Prostate gland (tissue), 2 donors: ENCODE data around the gene DEPDC4.

Experiments used
- CTCF ChIP-seq, 4 experiments: fragments of 200-600 bp in 2 of 4; fragments of 450-650 bp in 2 of 4; sonication (generic) in 2 of 4; IDR thresholded peaks; 1 replicate in 3 of 4; 2 replicates in 1 of 4; pipeline ENCODE4 v1.5.1; 2016 to 2019; ENCODE audit warnings: antibody characterized with exemption in 4 of 4, mild to moderate bottlenecking in 2 of 4, moderate library complexity in 2 of 4
- POLR2A ChIP-seq: fragments of 450-650 bp; IDR thresholded peaks from one replicate; pipeline ENCODE4 v1.6.1; 2016; ENCODE audit warnings: antibody characterized with exemption, mild to moderate bottlenecking
- POLR2AphosphoS5 ChIP-seq: sonication (generic); formaldehyde crosslinking; IDR thresholded peaks from one replicate; pipeline ENCODE4 v1.6.1; 2017; ENCODE audit warnings: antibody characterized with exemption

- TF ChIP-seq POLR2A (no peak), CTCF (IDR thresholded peaks at IDR 0.05) (no peak), POLR2AphosphoS5 (no peak)
Measured at GRCh38 chr12:100219328-100220109, 47.4 kb downstream of the DEPDC4 start.
